SU-DHL-6 (cell line): ENCODE data around the gene EPB41L2.

ENCODE experiments used
- CTCF ChIP-seq: fragments of 200-600 bp; sonication (generic); IDR thresholded peaks from one replicate; pipeline ENCODE4 v1.5.1; 2017; ENCODE audit warnings: antibody characterized with exemption, mild to moderate bottlenecking, low read length, moderate library complexity; ENCODE audit not compliant: insufficient read depth, poor library complexity, severe bottlenecking
- EZH2phosphoT487 ChIP-seq: fragments of 200-600 bp; sonication (generic), shearing (Covaris generic); conservative IDR thresholded peaks from 2 replicates; pipeline ENCODE4 v1.6.1; 2018; ENCODE audit warnings: mild to moderate bottlenecking, antibody characterized with exemption, low read length, moderate library complexity, mixed read lengths

GRCh38 chr6:130908958-130909357 is 154.1 kb downstream of the EPB41L2 start:
- TF ChIP-seq CTCF (no peak), EZH2phosphoT487 (no peak)
